ENCODE results near the gene MCOLN2. TPM values are rescaled to one million over a fixed set of nuclear protein-coding genes. Genes with fewer than 3 reads are reported as not detected.

MCOLN2 gene
- total and polyA plus RNA-seq, 2 of the 8 experiments (the other 6 are each of a cell fraction or from before 2014, with no cell fraction given), result 1.7 to 6.1 TPM

DNA sequence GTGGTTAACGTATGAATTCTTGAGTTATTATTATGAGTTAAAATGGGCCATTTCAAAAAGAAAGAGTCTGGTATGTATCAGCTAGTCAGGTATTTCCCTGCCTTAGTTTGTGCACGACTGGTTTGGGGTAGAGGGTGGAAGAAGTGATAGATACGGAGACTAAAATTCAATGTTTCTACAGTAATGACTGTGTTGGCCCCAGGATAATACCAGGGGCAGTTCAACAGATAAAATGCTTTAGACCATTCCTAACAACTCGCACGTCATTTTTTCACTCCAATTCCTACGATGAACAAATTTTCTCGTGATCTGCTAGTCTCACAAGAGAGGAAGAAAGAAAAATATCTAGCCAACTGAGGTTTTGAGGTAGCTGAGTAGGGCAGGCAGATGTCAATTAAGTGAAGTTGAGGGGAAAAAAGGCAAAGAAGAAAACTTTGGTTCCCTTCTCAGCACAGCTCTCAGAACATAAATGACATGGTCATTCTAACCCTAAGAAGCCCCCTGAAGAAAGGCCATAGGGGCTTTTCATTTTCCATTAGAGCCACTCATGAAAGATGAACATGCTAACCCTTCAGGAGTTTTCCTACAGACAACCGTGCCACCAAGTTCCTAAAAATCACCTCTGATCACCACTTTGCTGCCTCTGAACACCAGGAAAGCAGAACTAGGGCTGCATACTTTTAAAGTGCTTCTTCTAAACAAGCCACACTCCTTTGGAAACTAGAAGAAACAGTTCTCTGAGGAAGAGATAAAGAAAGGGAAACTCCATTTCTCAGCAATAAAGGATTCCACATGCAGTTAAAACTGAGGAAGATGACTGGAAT lies 5.6 kb downstream of the MCOLN2 start:
- Histone ChIP-seq H3K18ac (ENCODE audit: extremely low read depth, low read length) (no peak overlapping the region), H2AFZ (ENCODE audit: low read length) (no peak overlapping the region), H3K23me2 (ENCODE audit: low read depth, low read length) (no peaks in the 10 kb centered on the region), H3K4me2 (ENCODE audit: insufficient read depth in 1 of 2, low read depth in 2 of 2, low read length in 2 of 2) (no peak overlapping the region), H3K4ac (replicated peaks; ENCODE audit: insufficient read length, low read depth, low read length) (no peak overlapping the region), H2BK120ac (replicated peaks; ENCODE audit: low read depth, low read length) (no peak overlapping the region), H3K36me3 (ENCODE audit: control insufficient read depth in 2 of 4, insufficient read depth in 4 of 4, low read length in 3 of 4) (no peaks in the 10 kb centered on the region), H3K56ac (replicated peaks; ENCODE audit: insufficient read length, low read depth, low read length) (no peak overlapping the region), H4K8ac (ENCODE audit: extremely low read depth, insufficient read depth, low read length) (no peak overlapping the region), H3K9me3 (ENCODE audit: insufficient read depth in 2 of 2, low read depth in 1 of 2, low read length in 1 of 2) (no peaks in the 10 kb centered on the region), H2AK5ac (ENCODE audit: low read depth, low read length) (no peak overlapping the region), H3K27ac (ENCODE audit: low read depth, low read length) (no peak overlapping the region), H4K91ac (replicated peaks; ENCODE audit: insufficient read length, low read length) (no peak overlapping the region), H2BK12ac (ENCODE audit: low read depth, low read length) (no peak overlapping the region), H3K9ac (replicated peaks in 1 of 4; ENCODE audit: extremely low read depth in 1 of 4, low read depth in 3 of 4, low read length in 3 of 4) (no peak overlapping the region), H3K79me2 (ENCODE audit: control insufficient read depth in 1 of 2, insufficient read depth in 2 of 2, low read length in 2 of 2) (no peaks in the 10 kb centered on the region), H2BK20ac (ENCODE audit: low read length) (no peak overlapping the region), H3K23ac (ENCODE audit: insufficient read length) (no peak overlapping the region), H3K79me1 (ENCODE audit: low read depth, low read length) (no peaks in the 10 kb centered on the region), H3K4me1 (replicated peaks in 1 of 4; ENCODE audit: control insufficient read depth in 3 of 4, insufficient read depth in 4 of 4, low read length in 3 of 4) (no peaks in the 10 kb centered on the region), H3K14ac (ENCODE audit: insufficient read length) (no peak overlapping the region), H4K20me1 (replicated peaks in 1 of 2; ENCODE audit: control insufficient read depth in 1 of 2, insufficient read depth in 2 of 2, low read length in 2 of 2) (peaks cover 0 to 3% of the 10 kb centered on the region in 2 experiments), H2BK5ac (ENCODE audit: low read depth, low read length) (no peak overlapping the region), H3K4me3 (ENCODE audit: extremely low read depth in 1 of 4, insufficient read depth in 2 of 4, low read depth in 3 of 4, low read length in 4 of 4) (no peak overlapping the region), H2BK15ac (ENCODE audit: low read length) (no peak overlapping the region), H3K27me3 (replicated peaks in 1 of 4; ENCODE audit: control insufficient read depth in 3 of 4, extremely low read depth in 1 of 4, insufficient read depth in 3 of 4, low read length in 3 of 4) (peaks cover 2 to 10% (median 5%) of the 10 kb centered on the region in 4 experiments), H4K5ac (ENCODE audit: insufficient read length, low read depth, low read length) (no peak overlapping the region)
- POLR2A ChIA-PET (ENCODE audit: partially characterized antibody), result no interaction called here
- FAIRE-seq, result no peak
- CTCF ChIA-PET (ENCODE audit: partially characterized antibody), result interaction anchor here (0.6 to 2.5 kb wide), 2 partner anchors 47 to 58 kb away, joined by 3 to 11 read pairs; no protein-coding TSS in a partner anchor
- TF ChIP-seq TAF1 (IDR thresholded peaks at IDR 0.05; ENCODE audit: low read depth, low read length) (no peak), PHF8 (conservative IDR thresholded peaks at IDR 0.05; ENCODE audit: low read depth, low read length) (no peak)
- WGBS, 2 experiments (ENCODE audit: extremely low coverage in 1 of 2, insufficient coverage in 1 of 2, insufficient read length in 1 of 2, insufficient replicate concordance in 2 of 2, low coverage in 1 of 2, low lambda C conversion rate in 2 of 2, missing lambda C conversion rate in 1 of 2), result 76% methylated on average over 8 of the region's 8 CpGs; no CpG with 5 or more reads in 1 of the 2 experiments
- no peak for DNase-seq (ENCODE audit: low read depth in 1 of 2, low spot score in 2 of 2)

Measured in H1 (cell line).